Neuronal stem cell (in vitro differentiated cells): ENCODE data around the gene NOL3.
A peak's percentile ranks its signal among the peaks of the same experiment; 100 is the strongest.

Source experiments
- DNase-seq: peaks from one replicate; pipeline ENCODE4 v3.0.0-alpha.2; 2013; ENCODE audit warnings: low spot score
- H2AFZ ChIP-seq: one replicate; pipeline ENCODE4 v1.6.1; 2013; ENCODE audit warnings: mild to moderate bottlenecking, low read length, inconsistent platforms
- H2AK5ac ChIP-seq: 2 replicates; pipeline ENCODE4 v1.6.1; 2013; ENCODE audit warnings: low read depth, mild to moderate bottlenecking, inconsistent platforms, low read length, moderate library complexity, mixed read lengths
- H2BK120ac ChIP-seq: 2 replicates; pipeline ENCODE4 v1.6.1; 2013; ENCODE audit warnings: low read depth, mild to moderate bottlenecking, inconsistent platforms, low read length, moderate library complexity, mixed read lengths
- H2BK12ac ChIP-seq: one replicate; pipeline ENCODE4 v1.6.1; 2013; ENCODE audit warnings: low read length, inconsistent platforms
- H2BK15ac ChIP-seq: 2 replicates; pipeline ENCODE4 v1.6.1; 2013; ENCODE audit warnings: mild to moderate bottlenecking, low read length, inconsistent platforms, mixed read lengths
- H2BK5ac ChIP-seq: one replicate; pipeline ENCODE4 v1.6.1; 2013; ENCODE audit warnings: inconsistent platforms, mild to moderate bottlenecking, low read length, moderate library complexity
- H3K14ac ChIP-seq: one replicate; pipeline ENCODE4 v1.6.1; 2013; ENCODE audit warnings: low read length, inconsistent platforms
- H3K18ac ChIP-seq: 2 replicates; pipeline ENCODE4 v1.6.1; 2013; ENCODE audit warnings: low read length, inconsistent platforms
- H3K23ac ChIP-seq: 2 replicates; pipeline ENCODE4 v1.6.1; 2013; ENCODE audit warnings: low read depth, mild to moderate bottlenecking, mixed read lengths, low read length, inconsistent platforms; ENCODE audit not compliant: poor library complexity
- H3K27ac ChIP-seq: replicated peaks from 3 replicates; pipeline ENCODE4 v1.5.1; 2013; ENCODE audit warnings: low read length, inconsistent platforms
- H3K27me3 ChIP-seq, 3 experiments: 2 replicates each; pipeline ENCODE4 v1.6.1; 2013; ENCODE audit warnings: low read length in 3 of 3, mild to moderate bottlenecking in 2 of 3, inconsistent platforms in 1 of 3, low read depth in 1 of 3, mixed read lengths in 1 of 3, moderate library complexity in 1 of 3; ENCODE audit not compliant: control insufficient read depth in 3 of 3, insufficient read depth in 3 of 3
- H3K36me3 ChIP-seq, 2 donors: replicated peaks in 1 of 2; 2 replicates each; pipeline ENCODE4 v1.6.1; 2013; ENCODE audit warnings: low read length in 2 of 2; ENCODE audit not compliant: control insufficient read depth in 2 of 2, insufficient read depth in 2 of 2
- H3K4ac ChIP-seq: 2 replicates; pipeline ENCODE4 v1.6.1; 2013; ENCODE audit warnings: inconsistent platforms, mild to moderate bottlenecking, low read length, moderate library complexity
- H3K4me1 ChIP-seq, 2 donors: 1 replicate in 1 of 2; 2 replicates in 1 of 2; pipeline ENCODE4 v1.6.1; 2013; ENCODE audit warnings: low read length in 2 of 2, low read depth in 1 of 2; ENCODE audit not compliant: control insufficient read depth in 2 of 2, insufficient read depth in 1 of 2
- H3K4me2 ChIP-seq: one replicate; pipeline ENCODE4 v1.6.1; 2013; ENCODE audit warnings: mild to moderate bottlenecking, low read length, inconsistent platforms; ENCODE audit not compliant: insufficient read depth, poor library complexity, severe bottlenecking
- H3K4me3 ChIP-seq, 2 donors: 2 replicates each; pipeline ENCODE4 v1.5.1; 2013; ENCODE audit warnings: low read length in 2 of 2, mild to moderate bottlenecking in 2 of 2, inconsistent platforms in 1 of 2, moderate library complexity in 1 of 2
- H3K79me1 ChIP-seq: one replicate; pipeline ENCODE4 v1.6.1; 2013; ENCODE audit warnings: low read depth, mild to moderate bottlenecking, inconsistent platforms, low read length, moderate library complexity
- H3K9ac ChIP-seq: one replicate; pipeline ENCODE4 v1.6.1; 2013; ENCODE audit warnings: mild to moderate bottlenecking, low read depth, low read length, inconsistent platforms; ENCODE audit not compliant: poor library complexity
- H3K9me3 ChIP-seq, 2 donors: replicated peaks in 1 of 2; 2 replicates each; pipeline versions ENCODE3 to v1.6.1; 2013; ENCODE audit warnings: low read length in 2 of 2, mild to moderate bottlenecking in 2 of 2, inconsistent platforms in 1 of 2, low read depth in 1 of 2, mixed read lengths in 1 of 2, moderate library complexity in 1 of 2; ENCODE audit not compliant: control insufficient read depth in 2 of 2, insufficient read depth in 1 of 2
- H4K8ac ChIP-seq: one replicate; pipeline ENCODE4 v1.6.1; 2013; ENCODE audit warnings: low read depth, mild to moderate bottlenecking, inconsistent platforms, low read length, moderate library complexity
- H4K91ac ChIP-seq: one replicate; pipeline ENCODE4 v1.6.1; 2013; ENCODE audit warnings: low read length, low read depth, mild to moderate bottlenecking, inconsistent platforms; ENCODE audit not compliant: poor library complexity
- WGBS, 2 donors: extraction: QIAGEN DNeasy Blood & Tissue Kit; methylation state at CpG; one replicate each; pipeline ENCODE4 v1.1.7; 2013; ENCODE audit warnings: missing lambda C conversion rate in 2 of 2, mixed read lengths in 1 of 2; ENCODE audit not compliant: insufficient read length in 2 of 2, insufficient replicate concordance in 1 of 2; ENCODE audit errors: extremely low coverage in 2 of 2; 5-methylcytosine and 5-hydroxymethylcytosine counted together

NOL3 gene

DNA sequence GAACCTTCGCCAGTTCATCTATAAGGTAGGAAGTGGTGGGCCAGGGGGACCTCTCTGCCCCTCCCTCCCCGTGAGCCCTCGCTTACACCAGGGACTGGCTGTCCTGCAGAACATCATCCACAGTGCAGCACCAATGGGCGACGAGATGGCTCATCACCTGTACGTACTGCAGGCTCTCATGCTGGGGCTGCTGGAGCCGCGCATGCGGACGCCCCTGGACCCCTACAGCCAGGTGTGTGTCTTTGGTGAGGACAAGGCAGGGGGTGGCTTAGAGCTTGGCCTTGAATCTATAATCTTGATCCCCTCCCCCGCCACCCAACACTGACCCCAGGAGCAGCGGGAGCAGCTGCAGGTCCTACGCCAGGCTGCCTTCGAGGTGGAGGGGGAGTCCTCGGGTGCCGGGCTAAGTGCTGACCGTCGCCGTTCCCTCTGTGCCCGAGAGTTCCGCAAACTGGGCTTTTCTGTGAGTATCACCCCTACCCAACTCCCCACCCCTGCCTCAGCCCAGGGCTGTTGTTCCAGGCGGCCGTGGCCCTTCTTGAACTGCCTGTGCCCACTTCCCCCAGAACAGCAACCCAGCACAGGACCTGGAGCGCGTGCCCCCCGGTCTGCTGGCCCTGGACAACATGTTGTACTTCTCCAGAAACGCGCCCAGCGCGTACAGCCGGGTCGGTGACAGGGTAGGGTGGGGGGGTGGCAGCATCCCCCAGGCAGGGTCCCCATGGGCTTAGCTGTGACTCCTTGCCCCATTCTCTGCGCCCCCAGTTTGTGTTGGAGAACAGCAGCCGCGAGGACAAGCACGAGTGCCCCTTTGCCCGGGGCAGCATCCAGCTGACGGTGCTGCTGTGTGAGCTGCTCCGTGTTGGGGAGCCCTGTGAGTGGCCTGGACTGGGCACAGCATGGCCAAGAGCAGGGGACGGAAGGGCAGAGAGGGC, 31.3 kb downstream of the NOL3 start:
- H3K27ac ChIP-seq: no peak overlapping the region
- no peak for DNase-seq
- no peak overlapping the region for H3K4me2 ChIP-seq
- no peak overlapping the region for H3K18ac ChIP-seq
- H3K27me3 ChIP-seq: peaks cover 0 to 5% (median 0%) of the 10 kb centered on the region in 3 experiments
- H3K36me3 ChIP-seq: peaks cover 36 to 71% of the 10 kb centered on the region in 2 donors
- WGBS, 2 donors: no CpG with 5 or more reads among the region's 40 CpGs
- H3K4ac ChIP-seq: no peak overlapping the region
- H2BK5ac ChIP-seq: no peak overlapping the region
- H4K8ac ChIP-seq: no peak overlapping the region
- H3K4me1 ChIP-seq: peaks cover 0 to 16% of the 10 kb centered on the region in 2 donors
- no peaks in the 10 kb centered on the region for H3K9me3 ChIP-seq
- H3K9ac ChIP-seq: peak overlapping the region; percentile 30
- no peak overlapping the region for H2AFZ ChIP-seq
- no peaks in the 10 kb centered on the region for H3K79me1 ChIP-seq
- H2BK12ac ChIP-seq: no peak overlapping the region
- no peak overlapping the region for H4K91ac ChIP-seq
- peak overlapping the region; percentile 38 for H3K14ac ChIP-seq
- no peak overlapping the region for H2AK5ac ChIP-seq
- H2BK15ac ChIP-seq: no peak overlapping the region
- no peak overlapping the region for H2BK120ac ChIP-seq
- peak overlapping the region; percentile 43 for H3K23ac ChIP-seq
- H3K4me3 ChIP-seq: no peak overlapping the region

DNA sequence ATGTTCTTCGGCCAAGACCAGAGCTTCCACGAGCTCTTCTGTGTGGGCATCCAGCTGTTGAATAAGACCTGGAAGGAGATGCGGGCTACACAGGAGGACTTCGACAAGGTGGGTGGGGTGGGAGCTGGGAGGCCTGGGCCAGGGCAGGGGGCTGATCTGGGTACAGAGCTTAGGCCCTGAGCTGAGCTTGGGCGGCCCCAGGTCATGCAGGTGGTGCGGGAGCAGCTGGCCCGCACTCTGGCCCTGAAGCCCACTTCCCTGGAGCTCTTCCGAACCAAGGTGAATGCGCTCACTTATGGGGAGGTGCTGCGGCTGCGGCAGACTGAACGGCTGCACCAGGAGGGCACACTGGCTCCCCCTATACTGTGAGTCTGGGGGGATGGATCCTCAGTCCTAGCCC, 32.1 kb downstream of the NOL3 start:
- Histone ChIP-seq H4K8ac (peak overlapping the region; percentile 4), H2BK15ac (no peak overlapping the region), H3K9me3 (no peaks in the 10 kb centered on the region), H3K36me3 (peaks cover 30 to 64% of the 10 kb centered on the region in 2 donors), H2AFZ (no peak overlapping the region), H3K18ac (no peak overlapping the region), H3K27ac (no peak overlapping the region), H2BK12ac (no peak overlapping the region), H3K9ac (no peak overlapping the region), H2BK120ac (no peak overlapping the region), H2BK5ac (peak overlapping the region; percentile 13), H2AK5ac (no peak overlapping the region), H4K91ac (no peak overlapping the region), H3K14ac (no peak overlapping the region), H3K4ac (no peak overlapping the region), H3K79me1 (no peaks in the 10 kb centered on the region), H3K27me3 (peaks cover 0 to 5% (median 0%) of the 10 kb centered on the region in 3 experiments), H3K4me2 (no peak overlapping the region), H3K23ac (no peak overlapping the region), H3K4me3 (no peak overlapping the region), H3K4me1 (peaks cover 5 to 23% of the 10 kb centered on the region in 2 donors)
- no CpG with 5 or more reads among the region's 12 CpGs for WGBS, 2 donors
- no peak for DNase-seq

DNA sequence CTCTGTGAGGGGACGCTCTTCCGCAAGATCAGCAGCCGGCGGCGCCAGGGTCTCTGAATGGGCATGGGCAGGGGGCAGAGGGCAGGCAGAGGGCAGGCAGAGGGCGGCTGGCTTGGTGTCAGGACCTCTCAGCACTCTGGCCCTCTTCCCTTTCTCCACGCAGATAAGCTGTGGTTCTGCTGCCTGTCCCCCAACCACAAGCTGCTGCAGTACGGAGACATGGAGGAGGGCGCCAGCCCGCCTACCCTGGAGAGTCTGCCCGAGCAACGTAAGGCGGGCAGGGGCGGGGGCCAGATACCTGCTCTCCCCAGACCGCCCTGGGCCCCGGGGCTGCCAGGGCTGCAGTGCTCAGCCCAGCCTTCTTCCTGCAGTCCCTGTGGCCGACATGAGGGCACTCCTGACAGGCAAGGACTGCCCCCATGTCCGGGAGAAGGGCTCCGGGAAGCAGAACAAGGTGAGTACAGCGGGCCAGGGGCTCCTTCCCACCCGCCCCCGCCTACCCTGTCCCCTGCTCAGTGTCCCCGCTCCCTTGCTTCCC, 32.7 kb downstream of the NOL3 start:
- H2BK12ac ChIP-seq: no peak overlapping the region
- no peak overlapping the region for H3K9ac ChIP-seq
- H3K27me3 ChIP-seq: peaks cover 0 to 5% (median 0%) of the 10 kb centered on the region in 3 experiments
- no peak overlapping the region for H2BK15ac ChIP-seq
- H3K18ac ChIP-seq: no peak overlapping the region
- H3K4me1 ChIP-seq: peaks cover 8 to 29% of the 10 kb centered on the region in 2 donors
- no peak overlapping the region for H3K4ac ChIP-seq
- H2AK5ac ChIP-seq: no peak overlapping the region
- H2AFZ ChIP-seq: no peak overlapping the region
- H3K4me3 ChIP-seq: no peak overlapping the region
- H3K4me2 ChIP-seq: no peak overlapping the region
- no peak overlapping the region for H3K14ac ChIP-seq
- H4K91ac ChIP-seq: no peak overlapping the region
- no CpG with 5 or more reads among the region's 23 CpGs for WGBS, 2 donors
- no peaks in the 10 kb centered on the region for H3K9me3 ChIP-seq
- H2BK120ac ChIP-seq: no peak overlapping the region
- no peak for DNase-seq
- H3K23ac ChIP-seq: no peak overlapping the region
- H3K27ac ChIP-seq: no peak overlapping the region
- H2BK5ac ChIP-seq: no peak overlapping the region
- peaks cover 24 to 58% of the 10 kb centered on the region in 2 donors for H3K36me3 ChIP-seq
- no peaks in the 10 kb centered on the region for H3K79me1 ChIP-seq
- H4K8ac ChIP-seq: peak overlapping the region; percentile 4

DNA sequence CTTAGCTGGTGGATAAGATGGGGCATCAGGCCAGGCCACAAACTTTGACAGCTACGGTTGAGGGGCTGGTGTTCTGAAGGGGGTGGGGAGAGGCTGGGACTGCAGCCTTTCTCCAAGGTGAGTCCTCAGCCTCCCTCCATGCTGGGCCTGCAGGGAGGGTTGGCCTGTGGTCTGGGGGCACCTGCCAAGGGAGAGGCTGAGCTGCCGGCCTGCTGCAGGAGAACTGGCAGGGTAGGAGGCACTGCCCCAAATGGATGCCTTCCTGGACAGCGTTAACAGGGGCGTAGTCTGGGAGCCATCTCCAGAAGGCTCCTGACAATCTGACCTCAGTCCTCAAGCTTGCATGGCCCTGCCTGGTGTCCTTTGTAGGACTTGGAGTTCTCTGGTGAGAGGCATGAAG, 33.7 kb downstream of the NOL3 start:
- WGBS, 2 donors: no CpG with 5 or more reads among the region's 4 CpGs
- Histone ChIP-seq H3K27ac (no peak overlapping the region), H3K4me1 (peaks cover 8 to 27% of the 10 kb centered on the region in 2 donors), H3K14ac (no peak overlapping the region), H3K4ac (no peak overlapping the region), H3K18ac (peak overlapping the region; percentile 57), H3K36me3 (peaks cover 21 to 51% of the 10 kb centered on the region in 2 donors), H2BK120ac (no peak overlapping the region), H3K27me3 (peaks cover 0 to 5% (median 0%) of the 10 kb centered on the region in 3 experiments), H3K79me1 (no peaks in the 10 kb centered on the region), H2BK15ac (no peak overlapping the region), H3K9me3 (no peaks in the 10 kb centered on the region), H4K8ac (no peak overlapping the region), H3K9ac (no peak overlapping the region), H4K91ac (no peak overlapping the region), H3K4me2 (no peak overlapping the region), H2BK12ac (no peak overlapping the region), H2AFZ (no peak overlapping the region), H2BK5ac (no peak overlapping the region), H3K23ac (peak overlapping the region; percentile 80), H3K4me3 (no peak overlapping the region), H2AK5ac (no peak overlapping the region)
- DNase-seq: no peak
